DMS53 treated with DMSO at 0.1 percent for 48 hours (cell line): ENCODE measurements around the gene TMEM43.

Experiments
- DNase-seq: peaks from one replicate; lab custom pipeline; 2025; ENCODE audit not compliant: unreplicated experiment; lab: John Stamatoyannopoulos, UW

TMEM43 gene

GRCh38 chr3:14150491-14151230, 25.8 kb downstream of the TMEM43 start:
- no peak for DNase-seq

- DNase-seq: no peak
Observed at GRCh38 chr3:14151471-14152083, 26.7 kb downstream of the TMEM43 start.

GRCh38 chr3:14152233-14152962, 27.5 kb downstream of the TMEM43 start:
- DNase-seq: no peak

GRCh38 chr3:14152963-14153355, 28.1 kb downstream of the TMEM43 start:
- no peak for DNase-seq

GRCh38 chr3:14153663-14154062, 28.8 kb downstream of the TMEM43 start:
- no peak for DNase-seq

- no peak for DNase-seq
Observed at GRCh38 chr3:14154276-14154675, 29.4 kb downstream of the TMEM43 start.

- DNase-seq: no peak
Observed at GRCh38 chr3:14154895-14155440, 30.1 kb downstream of the TMEM43 start.

- DNase-seq: no peak
Observed at GRCh38 chr3:14156201-14156600, 31.3 kb downstream of the TMEM43 start.

- no peak for DNase-seq
Observed at GRCh38 chr3:14156843-14157561, 32.1 kb downstream of the TMEM43 start.

- DNase-seq: no peak
Observed at GRCh38 chr3:14157951-14158350, 33.1 kb downstream of the TMEM43 start.

- DNase-seq: no peak
Observed at GRCh38 chr3:14158370-14158769, 33.5 kb downstream of the TMEM43 start.

GRCh38 chr3:14159426-14159825, 34.6 kb downstream of the TMEM43 start:
- DNase-seq: no peak

GRCh38 chr3:14161282-14161681, 36.4 kb downstream of the TMEM43 start:
- DNase-seq: no peak

GRCh38 chr3:14162178-14162577, 37.3 kb downstream of the TMEM43 start:
- DNase-seq: no peak

- DNase-seq: no peak
Observed at GRCh38 chr3:14166877-14167603, 42.2 kb downstream of the TMEM43 start.

- no peak for DNase-seq
Observed at GRCh38 chr3:14169435-14169834, 44.6 kb downstream of the TMEM43 start.

- no peak for DNase-seq
Observed at GRCh38 chr3:14169871-14170270, 45.0 kb downstream of the TMEM43 start.

- DNase-seq: no peak
Observed at GRCh38 chr3:14170531-14171159, 45.8 kb downstream of the TMEM43 start.

- no peak for DNase-seq
Observed at GRCh38 chr3:14172496-14172895, 47.6 kb downstream of the TMEM43 start.

GRCh38 chr3:14174483-14174882, 49.6 kb downstream of the TMEM43 start:
- no peak for DNase-seq
